Stimulated activated CD4-positive, alpha-beta T cell treated with anti-CD3 and anti-CD28 coated beads, Interleukin-15, amount 100 ng/mL, for 24 hours (primary cell): ENCODE measurements around the gene WFS1.

Experiments used
- DNase-seq: peaks from one replicate; pipeline ENCODE4 v3.0.0-alpha.2; 2020

The WFS1 gene

GRCh38 chr4:6235012-6235411 lies 34.6 kb upstream of the WFS1 start:
- no peak for DNase-seq

GRCh38 chr4:6235901-6236640 lies 33.6 kb upstream of the WFS1 start:
- no peak for DNase-seq

DNA sequence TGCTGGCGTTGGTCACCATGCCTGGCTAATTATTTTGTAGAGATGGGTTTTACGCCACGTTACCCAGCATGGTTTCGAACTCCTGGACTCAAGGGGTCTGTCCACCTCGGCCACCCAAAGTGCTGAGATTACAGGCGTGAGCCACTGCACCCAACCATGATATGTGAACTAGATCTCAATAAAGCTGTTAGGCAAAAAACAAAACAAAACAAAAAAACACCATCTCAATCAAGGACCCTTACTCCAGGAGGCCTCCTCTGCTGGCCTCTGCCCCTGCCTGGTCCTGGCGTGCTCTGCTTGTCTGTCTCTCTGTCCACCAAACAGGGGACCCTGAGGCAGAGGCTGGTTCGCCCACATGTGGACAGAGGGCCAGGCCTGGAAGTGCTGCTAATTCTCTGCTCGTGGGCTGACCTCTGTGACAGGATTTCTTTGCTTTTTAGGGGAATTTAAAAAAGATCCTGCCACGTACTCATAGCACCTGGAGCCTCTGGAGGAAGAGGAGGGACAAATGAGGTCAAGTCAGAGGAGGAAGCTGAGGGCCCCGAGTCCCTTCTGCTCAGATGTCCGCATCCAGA lies 32.7 kb upstream of the WFS1 start:
- no peak for DNase-seq

GRCh38 chr4:6239486-6239885 lies 30.2 kb upstream of the WFS1 start:
- DNase-seq: no peak

- no peak for DNase-seq
Observed at GRCh38 chr4:6239968-6240367, 29.7 kb upstream of the WFS1 start.

- no peak for DNase-seq
Observed at GRCh38 chr4:6241062-6241845, 28.4 kb upstream of the WFS1 start.

GRCh38 chr4:6242271-6243029 lies 27.2 kb upstream of the WFS1 start:
- DNase-seq: no peak

DNA sequence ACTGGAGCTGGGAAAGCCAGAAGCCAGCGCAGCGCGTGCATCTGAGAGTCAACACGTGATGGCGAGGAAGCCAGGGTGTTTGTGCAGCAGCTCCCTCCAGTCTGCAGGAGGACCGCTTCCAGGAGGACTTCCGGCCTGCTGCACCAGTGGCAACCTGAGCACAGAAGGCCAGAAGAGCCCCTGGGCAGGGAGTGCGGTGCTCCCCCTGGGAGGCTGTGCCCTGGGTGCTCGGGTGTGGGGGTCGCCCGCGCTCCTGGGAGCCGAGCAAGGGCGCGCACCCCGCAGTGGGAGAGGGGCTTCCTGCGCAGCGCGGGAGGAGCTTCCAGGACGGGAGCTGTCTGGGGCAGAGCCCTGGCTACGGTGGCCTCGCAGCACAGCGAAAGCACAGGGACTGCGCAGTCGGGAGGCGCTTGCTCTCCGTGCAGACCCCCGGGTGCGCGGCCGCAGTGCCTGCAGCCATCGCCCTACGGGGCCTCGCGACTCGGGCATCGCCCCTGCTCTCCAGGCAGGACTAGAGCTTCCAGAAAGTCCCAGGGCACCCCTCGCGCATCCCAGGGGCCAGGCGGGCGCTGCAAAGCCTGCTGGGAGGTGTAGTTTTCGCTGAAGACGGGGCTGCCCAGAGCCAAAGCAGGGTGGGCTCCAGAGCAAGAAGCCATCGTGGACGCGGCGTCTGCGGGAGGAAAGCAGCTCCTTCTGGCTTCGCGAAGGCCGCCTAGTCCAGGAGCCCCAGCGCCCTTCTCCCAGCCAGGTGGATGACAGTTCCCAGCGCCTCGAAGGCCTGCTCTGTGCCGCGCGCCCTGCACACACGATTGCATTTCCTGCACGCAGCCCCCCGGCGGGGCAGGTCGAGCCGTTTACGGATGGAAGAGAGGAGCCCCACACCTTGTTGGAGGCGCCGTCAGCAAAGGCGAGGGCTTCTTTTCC lies 24.1 kb upstream of the WFS1 start:
- no peak for DNase-seq

DNA sequence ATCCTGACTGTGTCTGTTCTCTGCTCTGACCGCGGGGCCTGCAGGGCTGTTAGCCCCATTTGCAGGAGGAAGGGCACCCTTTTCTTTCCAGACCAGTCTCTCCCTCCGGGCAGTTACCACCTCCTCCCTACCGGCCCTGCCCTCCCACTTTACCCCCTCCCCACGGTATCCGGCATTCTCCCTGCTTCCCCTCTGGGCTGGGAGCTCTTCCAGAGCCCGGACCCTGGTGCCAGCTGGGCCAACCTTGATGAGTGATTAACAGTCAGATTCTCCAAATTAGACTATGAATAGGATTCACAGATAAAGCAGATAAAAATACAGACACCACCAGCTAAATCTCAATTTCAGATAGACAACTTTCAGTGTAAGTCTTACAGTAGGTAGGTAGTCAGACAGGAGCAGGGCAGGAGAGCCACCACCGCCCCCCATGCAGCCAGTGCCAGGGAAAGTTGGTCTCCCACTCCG lies 23.4 kb upstream of the WFS1 start:
- DNase-seq: no peak

DNA sequence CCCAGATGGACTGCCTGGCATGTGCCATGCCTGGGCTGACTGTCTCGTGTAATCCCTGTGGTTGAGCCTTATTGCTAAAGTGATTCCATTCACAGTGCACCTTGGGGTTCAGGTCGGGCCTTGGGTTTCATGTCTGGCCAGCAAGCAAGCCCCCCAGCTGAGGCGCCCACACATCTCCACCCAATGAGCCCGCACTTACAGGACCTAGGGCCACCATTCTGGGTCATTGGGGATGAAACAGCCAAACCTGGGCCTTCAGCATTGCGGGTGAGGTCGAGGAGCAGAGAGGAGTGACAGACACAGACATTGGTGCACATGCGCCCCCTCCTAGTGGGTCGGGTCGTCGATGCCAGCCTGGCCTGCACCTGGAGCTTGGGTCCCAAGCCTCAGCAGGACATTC lies 21.3 kb upstream of the WFS1 start:
- no peak for DNase-seq

DNA sequence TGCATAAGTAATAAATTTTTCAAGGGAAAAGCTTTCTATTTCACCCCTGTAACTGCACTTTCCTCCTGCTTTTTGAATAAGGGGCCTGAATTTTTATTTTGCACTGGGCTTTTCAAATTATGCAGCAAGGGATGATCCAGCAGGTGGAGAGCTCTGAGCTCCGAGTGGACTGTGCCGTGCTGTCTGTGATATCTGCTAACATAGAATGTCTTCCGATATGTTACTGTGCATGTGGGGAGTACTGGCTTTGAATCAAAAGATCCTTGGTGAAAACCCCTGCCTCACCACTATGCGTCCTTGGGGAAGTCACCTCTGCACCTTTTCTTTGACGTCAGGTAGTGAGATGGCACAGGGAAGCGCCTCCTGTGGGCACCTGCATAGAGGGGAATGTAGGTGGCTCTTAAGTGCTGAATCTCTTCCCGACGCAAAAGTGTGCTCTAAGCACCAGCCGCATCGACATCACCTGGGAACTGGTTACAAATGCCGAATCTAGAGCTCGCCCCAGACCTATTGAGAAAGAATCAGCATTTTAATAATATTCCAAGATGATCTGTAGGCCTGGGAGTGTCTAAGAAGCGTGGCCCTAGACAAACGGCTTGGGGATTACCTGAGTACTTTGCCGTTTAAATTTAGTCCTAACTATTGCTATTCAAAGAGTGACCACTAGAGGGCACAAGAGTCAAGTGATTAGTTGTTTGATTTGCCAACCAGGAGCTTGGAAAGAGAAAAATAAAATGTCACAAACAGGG lies 19.2 kb upstream of the WFS1 start:
- no peak for DNase-seq

DNA sequence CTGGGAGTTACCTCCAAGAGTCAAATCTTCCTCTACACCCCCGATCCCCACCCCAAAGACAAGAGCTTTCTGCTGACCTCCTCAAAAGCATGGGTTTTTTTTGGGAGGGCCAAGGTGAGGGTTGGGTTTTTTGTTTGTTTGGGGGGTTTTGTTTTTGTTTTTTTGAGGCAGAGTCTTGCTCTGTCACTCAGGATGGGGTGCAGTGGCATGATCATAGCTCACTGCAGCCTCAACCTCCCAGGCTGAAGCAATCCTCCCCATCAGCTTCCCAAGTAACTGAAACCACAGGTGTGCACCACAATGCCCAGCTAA lies 18.7 kb upstream of the WFS1 start:
- no peak for DNase-seq

- no peak for DNase-seq
Observed at GRCh38 chr4:6251365-6251764, 18.3 kb upstream of the WFS1 start.

DNA sequence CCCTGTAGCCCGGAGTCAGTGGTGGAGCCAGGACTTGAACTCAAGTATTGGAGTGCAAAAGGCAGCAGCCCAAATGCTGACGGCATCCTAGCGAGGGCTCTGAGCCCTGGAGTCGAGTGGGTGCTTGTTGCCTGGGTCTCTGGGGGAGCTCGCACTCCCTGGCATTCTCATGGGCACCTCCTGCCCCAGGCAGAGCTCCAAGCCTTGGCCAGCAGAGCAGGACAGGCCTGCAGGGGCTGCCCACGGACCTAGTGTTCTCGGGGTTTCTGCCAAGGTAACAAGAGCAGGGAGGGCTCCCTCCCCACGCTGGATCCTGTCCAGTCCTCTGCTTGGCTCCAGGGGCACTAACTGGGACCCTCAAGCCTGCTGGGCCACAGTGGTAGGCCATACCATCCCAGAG lies 17.6 kb upstream of the WFS1 start:
- DNase-seq: no peak

DNA sequence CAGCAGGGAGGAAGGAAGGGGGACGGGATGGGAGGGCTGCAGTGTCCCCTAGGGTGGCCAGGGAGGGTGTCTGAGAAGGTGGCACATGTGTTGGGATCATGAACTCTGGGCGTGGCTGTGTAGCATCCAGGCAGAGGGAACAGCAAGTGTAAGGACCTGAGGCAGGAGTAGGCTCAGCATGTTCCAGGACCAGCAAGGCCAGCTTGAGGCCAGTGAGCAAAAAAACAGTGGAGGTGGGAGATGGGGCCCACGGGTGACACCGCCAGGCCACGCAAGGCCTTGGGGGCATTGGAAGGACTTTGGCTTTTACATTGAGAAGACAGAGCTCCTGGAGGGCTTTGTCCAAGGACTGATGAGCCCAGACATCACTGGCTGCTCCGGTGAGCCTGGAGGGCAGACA lies 16.5 kb upstream of the WFS1 start:
- no peak for DNase-seq

DNA sequence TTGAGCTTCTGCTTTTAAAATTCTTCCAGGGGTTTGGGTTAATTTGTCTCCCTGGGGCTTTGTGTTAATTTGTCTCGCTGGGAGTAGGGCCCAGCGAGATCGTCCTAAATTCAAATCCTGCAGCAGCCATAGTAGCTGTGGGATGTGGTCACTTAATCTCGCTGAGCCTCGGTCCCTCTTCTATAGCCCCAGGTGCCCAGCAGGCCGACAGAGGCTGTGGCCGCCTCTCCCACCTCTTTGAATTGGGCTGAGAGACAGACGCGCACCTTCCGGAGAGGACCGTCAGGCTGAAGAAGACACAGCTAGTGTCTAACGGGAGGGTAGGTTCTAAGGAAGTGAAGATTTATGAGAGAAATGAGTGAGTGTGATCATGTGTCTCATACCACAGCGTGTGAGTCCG lies 15.7 kb upstream of the WFS1 start:
- no peak for DNase-seq

GRCh38 chr4:6256141-6256540 lies 13.5 kb upstream of the WFS1 start:
- no peak for DNase-seq

DNA sequence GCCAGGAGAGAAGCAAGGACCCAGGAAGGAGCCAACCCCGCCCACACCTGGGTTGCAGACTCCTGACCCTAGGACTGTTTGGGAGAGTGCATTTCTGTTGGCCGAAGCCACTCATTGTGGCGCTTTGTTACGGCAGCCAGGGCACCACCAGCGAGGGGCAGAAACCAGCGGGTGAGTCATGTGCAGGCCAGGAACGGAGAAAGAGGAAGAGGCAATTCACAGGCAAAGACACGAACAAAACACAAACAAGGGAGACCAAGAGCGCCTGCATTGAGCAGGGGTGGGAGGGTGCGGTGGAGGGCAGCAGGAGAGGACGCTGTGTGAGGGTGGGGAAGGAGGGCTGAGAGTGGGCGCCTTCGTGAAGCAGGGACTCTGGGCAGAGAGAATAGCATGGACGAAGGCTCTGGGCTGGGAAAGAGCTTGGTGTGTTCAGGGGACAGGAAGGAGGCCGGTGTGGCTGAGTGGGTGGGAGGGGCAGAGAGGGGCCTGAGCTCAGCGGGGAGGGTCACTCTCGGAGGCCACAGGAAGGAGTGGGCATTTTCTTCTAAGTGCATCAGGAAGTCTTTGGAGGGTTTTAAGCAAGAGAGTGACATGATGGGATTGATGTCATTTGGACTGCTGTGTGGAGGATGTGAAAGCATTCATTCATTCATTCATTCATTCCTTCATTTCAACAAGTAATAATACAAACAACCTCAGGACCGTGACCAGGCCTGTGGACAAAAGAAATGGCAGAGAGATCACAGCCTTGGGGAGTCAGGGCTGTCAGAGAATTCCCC lies 12.2 kb upstream of the WFS1 start:
- DNase-seq: peak; percentile 14

DNA sequence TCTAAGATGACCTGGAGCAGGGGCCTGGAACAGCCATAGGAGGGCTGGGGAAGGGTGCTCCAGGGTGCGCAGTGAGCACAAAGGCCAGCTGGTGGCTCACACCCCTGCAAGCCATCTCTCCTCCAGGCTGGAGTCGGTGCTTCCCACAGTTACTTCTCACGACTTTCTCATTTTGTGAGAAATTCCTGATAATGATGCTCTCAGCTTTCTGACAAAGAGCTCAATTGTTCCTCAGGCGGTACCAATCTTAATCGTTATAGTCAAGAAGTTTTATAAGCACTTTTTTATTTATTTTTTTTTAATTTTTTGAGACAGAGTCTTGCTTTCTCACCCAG lies 11.7 kb upstream of the WFS1 start:
- no peak for DNase-seq

- DNase-seq: no peak
Observed at GRCh38 chr4:6258741-6259140, 10.9 kb upstream of the WFS1 start.

GRCh38 chr4:6259886-6260285 lies 9.8 kb upstream of the WFS1 start:
- no peak for DNase-seq
